Thymus (tissue), 11 donors: ENCODE measurements around the gene SLC9A8. TPM values are rescaled to one million over a fixed set of nuclear protein-coding genes. Genes with fewer than 3 reads are reported as not detected.

Source experiments
- DNase-seq, 9 donors: peaks; one replicate each; pipeline ENCODE4 v3.0.0-alpha.2; 2013; ENCODE audit warnings: low spot score in 9 of 9, low read depth in 6 of 9, missing footprints in 1 of 9
- H3K27ac ChIP-seq, 2 donors: one replicate each; pipeline ENCODE4 v1.5.1; 2013; ENCODE audit warnings: control low read depth in 1 of 2, low read depth in 1 of 2, low read length in 1 of 2, mild to moderate bottlenecking in 1 of 2, moderate library complexity in 1 of 2
- H3K27me3 ChIP-seq, 2 donors: one replicate each; pipeline ENCODE4 v1.5.1; 2013; ENCODE audit warnings: low read length in 1 of 2; ENCODE audit not compliant: control insufficient read depth in 2 of 2, insufficient read depth in 1 of 2
- H3K36me3 ChIP-seq, 2 donors: one replicate each; pipeline ENCODE4 v1.5.1; 2013; ENCODE audit warnings: low read length in 1 of 2, mild to moderate bottlenecking in 1 of 2, moderate library complexity in 1 of 2; ENCODE audit not compliant: control insufficient read depth in 2 of 2, insufficient read depth in 2 of 2
- H3K4me1 ChIP-seq, 2 donors: one replicate each; pipeline ENCODE4 v1.5.1; 2013; ENCODE audit warnings: low read length in 2 of 2; ENCODE audit not compliant: control insufficient read depth in 2 of 2, insufficient read depth in 2 of 2
- H3K4me3 ChIP-seq, 2 donors: one replicate each; pipeline ENCODE4 v1.5.1; 2013; ENCODE audit warnings: low read length in 2 of 2, control low read depth in 1 of 2, mild to moderate bottlenecking in 1 of 2
- H3K9me3 ChIP-seq, 2 donors: one replicate each; pipeline ENCODE4 v1.5.1; 2013; ENCODE audit warnings: low read length in 1 of 2, mild to moderate bottlenecking in 1 of 2; ENCODE audit not compliant: control insufficient read depth in 2 of 2, insufficient read depth in 1 of 2
- WGBS: extraction: QIAGEN DNeasy Blood & Tissue Kit; methylation state at CpG from one replicate; pipeline ENCODE4 v1.1.7; 2013; 5-methylcytosine and 5-hydroxymethylcytosine counted together
- polyA plus RNA-seq: library from polyadenylated mRNA; stranded (reverse); fragments of 200-250 nt; gene quantifications from one replicate; pipeline ENCODE4 v1.2.3, GENCODE V29; 2013
- total RNA-seq: library from RNA; stranded (reverse); fragments of 120-200 nt; gene quantifications from one replicate; pipeline ENCODE4 v1.2.4, GENCODE V29; 2013
- donor health status: healthy.

Gene SLC9A8
- total and polyA plus RNA-seq, 2 donors, result 3.9 to 14.1 TPM

GRCh38 chr20:49919461-49919860 is 106.8 kb downstream of the SLC9A8 start:
- H3K4me3 ChIP-seq, result no peak overlapping the region
- H3K27ac ChIP-seq, result no peak overlapping the region
- H3K27me3 ChIP-seq, result no peaks in the 10 kb centered on the region
- no peak for DNase-seq
- 93% methylated on average over 2 of the region's 2 CpGs for WGBS
- H3K36me3 ChIP-seq, result no peaks in the 10 kb centered on the region
- H3K9me3 ChIP-seq, result no peaks in the 10 kb centered on the region
- peaks cover 4 to 10% of the 10 kb centered on the region in 2 donors for H3K4me1 ChIP-seq

- 96% methylated on average over 4 of the region's 4 CpGs for WGBS
- no peak for DNase-seq
- H3K4me1 ChIP-seq, result no peaks in the 10 kb centered on the region
Observed at GRCh38 chr20:49924247-49924646, 111.6 kb downstream of the SLC9A8 start.

GRCh38 chr20:49925901-49926454 is 113.3 kb downstream of the SLC9A8 start:
- no peak for DNase-seq
- Histone ChIP-seq H3K4me3 (no peak overlapping the region), H3K27me3 (no peaks in the 10 kb centered on the region), H3K9me3 (no peaks in the 10 kb centered on the region), H3K36me3 (no peaks in the 10 kb centered on the region), H3K4me1 (no peaks in the 10 kb centered on the region), H3K27ac (no peak overlapping the region)
- WGBS, result 89% methylated on average over 2 of the region's 2 CpGs

More at GRCh38 chr20:49924247-49924646, 111.6 kb downstream of the SLC9A8 start:
- no peaks in the 10 kb centered on the region for H3K9me3 ChIP-seq
- H3K36me3 ChIP-seq, result no peaks in the 10 kb centered on the region
- H3K4me3 ChIP-seq, result no peak overlapping the region
- no peaks in the 10 kb centered on the region for H3K27me3 ChIP-seq
- H3K27ac ChIP-seq, result no peak overlapping the region

- Histone ChIP-seq H3K27ac (no peak overlapping the region), H3K4me3 (no peak overlapping the region), H3K36me3 (no peaks in the 10 kb centered on the region), H3K4me1 (no peaks in the 10 kb centered on the region), H3K9me3 (no peaks in the 10 kb centered on the region), H3K27me3 (no peaks in the 10 kb centered on the region)
- DNase-seq, result peak; percentile 43 to 89 (median 74)
- 20% methylated on average over 15 of the region's 15 CpGs for WGBS
Observed at GRCh38 chr20:49928411-49929141, 115.9 kb downstream of the SLC9A8 start.

- no peak for DNase-seq
- Histone ChIP-seq H3K4me1 (no peaks in the 10 kb centered on the region), H3K4me3 (no peak overlapping the region), H3K36me3 (no peaks in the 10 kb centered on the region), H3K27me3 (no peaks in the 10 kb centered on the region), H3K27ac (no peak overlapping the region), H3K9me3 (no peaks in the 10 kb centered on the region)
- 55% methylated on average over 4 of the region's 4 CpGs for WGBS
Observed at GRCh38 chr20:49929142-49929494, 116.5 kb downstream of the SLC9A8 start.

- Histone ChIP-seq H3K27me3 (no peaks in the 10 kb centered on the region), H3K9me3 (no peaks in the 10 kb centered on the region), H3K4me1 (peaks cover 16 to 27% of the 10 kb centered on the region in 2 donors), H3K36me3 (peaks cover 3 to 5% of the 10 kb centered on the region in 2 donors), H3K4me3 (peak overlapping the region; percentile 98 to 99), H3K27ac (peak overlapping the region in 1 of 2 donors; percentile 40)
- WGBS, result 59% methylated on average over 21 of the region's 21 CpGs
- no peak for DNase-seq
Observed at GRCh38 chr20:49935746-49936152, 123.1 kb downstream of the SLC9A8 start.

- Histone ChIP-seq H3K27ac (peak within 1 kb of the TSS; percentile 75 to 86), H3K36me3 (peaks cover 7 to 10% of the 10 kb centered on the region in 2 donors), H3K27me3 (no peaks in the 10 kb centered on the region), H3K4me1 (peaks cover 16 to 27% of the 10 kb centered on the region in 2 donors), H3K9me3 (no peaks in the 10 kb centered on the region), H3K4me3 (peak within 1 kb of the TSS; percentile 98 to 99)
- DNase-seq, result peak; percentile 74 to 95 (median 86)
- under 1% methylated on average over 79 of the region's 79 CpGs for WGBS
Observed at GRCh38 chr20:49936153-49937026, 123.8 kb downstream of the SLC9A8 start, which contains the start of gene RNF114. Gene RNF114, plus strand, starts transcription at chr20:49936397. Its CDS starts 16 bp downstream, at chr20:49936413.

- no peaks in the 10 kb centered on the region for H3K9me3 ChIP-seq
- peak overlapping the region; percentile 75 to 86 for H3K27ac ChIP-seq
- peak overlapping the region; percentile 98 to 99 for H3K4me3 ChIP-seq
- peaks cover 13 to 18% of the 10 kb centered on the region in 2 donors for H3K36me3 ChIP-seq
- DNase-seq, result peak in 1 of 9 donors; percentile 46
- peaks cover 16 to 27% of the 10 kb centered on the region in 2 donors for H3K4me1 ChIP-seq
- no peaks in the 10 kb centered on the region for H3K27me3 ChIP-seq
- WGBS, result 12% methylated on average over 12 of the region's 12 CpGs
Observed at GRCh38 chr20:49937027-49937929, 124.7 kb downstream of the SLC9A8 start.
